K562 (cell line): Measurements from ENCODE around the gene VPS50.

Source experiments
- CTCF ChIP-seq, 3 experiments: IDR thresholded peaks in 2 of 3; conservative IDR thresholded peaks in 1 of 3; 2 replicates each; pipeline ENCODE4 v1.5.1; 2011 to 2012; ENCODE audit warnings: low read length in 3 of 3, mild to moderate bottlenecking in 3 of 3, control low read depth in 2 of 3, improper control_type of control experiment in 1 of 3, inconsistent platforms in 1 of 3, low read depth in 1 of 3, mixed read lengths in 1 of 3, moderate library complexity in 1 of 3; ENCODE audit not compliant: insufficient read depth in 2 of 3
- POLR2AphosphoS5 ChIP-seq: IDR thresholded peaks from 2 replicates; pipeline ENCODE4 v1.6.1; 2011; ENCODE audit warnings: mild to moderate bottlenecking, low read depth, low read length, moderate library complexity; ENCODE audit not compliant: control insufficient read depth, insufficient read depth
- SIN3A ChIP-seq, 2 experiments: fragments of 150-350 bp in 1 of 2; IDR thresholded peaks; 2 replicates each; pipeline ENCODE4 v1.6.1; 2011 to 2016; ENCODE audit warnings: borderline replicate concordance in 2 of 2, low read depth in 2 of 2, low read length in 2 of 2, mild to moderate bottlenecking in 2 of 2, moderate library complexity in 2 of 2; ENCODE audit not compliant: control insufficient read depth in 1 of 2
- SMAD4 ChIP-seq: fragments of 250-450 bp; sonication (Bioruptor Pico); conservative IDR thresholded peaks from 2 replicates; pipeline ENCODE4 v1.8.0; 2021; ENCODE audit warnings: inconsistent platforms, mild to moderate bottlenecking, moderate library complexity
- TFAM ChIP-seq: fragments of 250-450 bp; sonication (Bioruptor Pico); conservative IDR thresholded peaks from 2 replicates; pipeline ENCODE4 v1.5.0; 2021; ENCODE audit warnings: mild to moderate bottlenecking, moderate library complexity
- ZNF785 ChIP-seq: fragments of 250-450 bp; sonication (Bioruptor Pico); IDR thresholded peaks from 2 replicates; pipeline ENCODE4 v1.4.0; 2020; ENCODE audit warnings: mild to moderate bottlenecking

GRCh38 chr7:93359520-93360198 is 127.5 kb downstream of the VPS50 start:
- TF ChIP-seq SIN3A (IDR thresholded peaks at IDR 0.05; ENCODE audit: borderline replicate concordance in 2 of 2, control insufficient read depth in 1 of 2, low read depth in 2 of 2, low read length in 2 of 2): no peak
- no peak for TF ChIP-seq ZNF785 (CRISPR knock-in tag)
- TF ChIP-seq CTCF (IDR thresholded peaks at IDR 0.05 in 2 of 3, conservative IDR thresholded peaks at IDR 0.05 in 1 of 3; ENCODE audit: insufficient read depth in 2 of 3, low read depth in 1 of 3, low read length in 3 of 3): no peak
- TF ChIP-seq SMAD4 (CRISPR knock-in tag): no peak
- no peak for TF ChIP-seq POLR2AphosphoS5
- no peak for TF ChIP-seq TFAM
